MM.1S (cell line): ENCODE data around the gene TBC1D32.

Experiments
- DNase-seq: peaks from one replicate; pipeline ENCODE4 v3.0.0-alpha.2; 2015
- H2AFZ ChIP-seq: fragments of 300-600 bp; sonication (generic); 2 replicates; pipeline ENCODE4 v1.6.0; 2016; ENCODE audit warnings: antibody characterized with exemption, low read length
- H3F3A ChIP-seq: fragments of 300-600 bp; sonication (generic); 2 replicates; pipeline ENCODE4 v1.6.1; 2016; ENCODE audit warnings: mild to moderate bottlenecking, antibody characterized with exemption, low read length, moderate library complexity, mixed read lengths; ENCODE audit not compliant: insufficient read depth
- H3K27ac ChIP-seq: fragments of 300-600 bp; sonication (generic); 2 replicates; pipeline ENCODE4 v1.5.1; 2016; ENCODE audit warnings: mild to moderate bottlenecking, low read length
- H3K27me3 ChIP-seq: fragments of 300-600 bp; sonication (generic); replicated peaks from 2 replicates; pipeline ENCODE4 v1.6.0; 2016; ENCODE audit warnings: low read length; ENCODE audit not compliant: insufficient read depth
- H3K36me3 ChIP-seq: fragments of 300-600 bp; sonication (generic); replicated peaks from 2 replicates; pipeline ENCODE4 v1.6.1; 2016; ENCODE audit warnings: mild to moderate bottlenecking, low read length, mixed read lengths; ENCODE audit not compliant: insufficient read depth
- H3K4me1 ChIP-seq: fragments of 300-600 bp; sonication (generic); 2 replicates; pipeline ENCODE4 v1.6.1; 2016; ENCODE audit warnings: low read length, mixed read lengths
- H3K4me2 ChIP-seq: fragments of 300-600 bp; sonication (generic); 2 replicates; pipeline ENCODE4 v1.6.0; 2016; ENCODE audit warnings: low read depth, low read length
- H3K4me3 ChIP-seq: fragments of 300-600 bp; sonication (generic); 2 replicates; pipeline ENCODE4 v1.5.1; 2016; ENCODE audit warnings: low read length, mixed read lengths
- H3K79me2 ChIP-seq: fragments of 300-600 bp; sonication (generic); 2 replicates; pipeline ENCODE4 v1.6.1; 2016; ENCODE audit warnings: mixed run types, low read length, mixed read lengths
- H3K9ac ChIP-seq: fragments of 300-600 bp; sonication (generic); 2 replicates; pipeline ENCODE4 v1.6.1; 2016; ENCODE audit warnings: low read length, mixed read lengths
- H3K9me2 ChIP-seq: fragments of 300-600 bp; sonication (generic); replicated peaks from 2 replicates; pipeline ENCODE4 v1.6.1; 2016; ENCODE audit warnings: mild to moderate bottlenecking, low read length, mixed read lengths; ENCODE audit not compliant: insufficient read depth
- H3K9me3 ChIP-seq: fragments of 300-600 bp; sonication (generic); replicated peaks from 2 replicates; pipeline ENCODE4 v1.6.1; 2016; ENCODE audit warnings: mild to moderate bottlenecking, low read length, mixed read lengths; ENCODE audit not compliant: insufficient read depth
- H4K20me1 ChIP-seq: fragments of 300-600 bp; sonication (generic); 2 replicates; pipeline ENCODE4 v1.6.1; 2016; ENCODE audit warnings: mild to moderate bottlenecking, low read length, moderate library complexity, mixed read lengths; ENCODE audit not compliant: insufficient read depth
- CTCF ChIP-seq: fragments of 300-600 bp; sonication (generic); IDR thresholded peaks from 2 replicates; pipeline ENCODE4 v1.5.1; 2016; ENCODE audit warnings: antibody characterized with exemption, low read length, mixed read lengths
- EZH2 ChIP-seq: fragments of 300-600 bp; sonication (generic); optimal IDR thresholded peaks from 2 replicates; pipeline ENCODE3; 2017; ENCODE audit warnings: low read depth, mild to moderate bottlenecking, antibody characterized with exemption, low read length, mixed read lengths
- EZH2phosphoT487 ChIP-seq: fragments of 300-600 bp; sonication (generic); IDR thresholded peaks from 2 replicates; pipeline ENCODE4 v1.6.1; 2018; ENCODE audit warnings: antibody characterized with exemption, low read length

Gene TBC1D32

DNA sequence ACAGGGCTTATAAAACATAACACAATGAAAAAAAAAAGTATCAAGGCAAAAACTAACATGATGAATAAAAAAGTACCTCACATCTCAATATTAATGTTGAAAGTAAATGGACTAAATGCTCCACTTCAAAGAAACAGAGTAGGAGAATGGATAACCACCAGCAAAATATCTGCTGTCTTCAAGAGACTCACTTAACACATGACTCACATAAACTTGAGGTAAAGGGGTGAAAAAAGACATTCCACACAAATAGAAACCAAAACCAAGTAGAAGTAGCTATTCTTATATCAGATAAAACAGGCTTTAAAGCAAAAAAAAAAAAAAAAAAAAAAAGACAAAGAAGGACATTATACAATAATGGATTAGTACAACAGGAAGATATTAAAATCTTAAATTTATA lies 86.9 kb downstream of the TBC1D32 start:
- no peaks in the 10 kb centered on the region for H3K79me2 ChIP-seq
- no peaks in the 10 kb centered on the region for H3K9me2 ChIP-seq
- no peak overlapping the region for H3K9ac ChIP-seq
- H3F3A ChIP-seq: 0 out of 2 replicates have a peak, but pooled peaks cover 4% of the 10 kb centered on the region
- peak overlapping the region; percentile 15; the same call in 1 of the 2 replicates for H3K4me2 ChIP-seq
- H3K36me3 ChIP-seq: no peaks in the 10 kb centered on the region
- peak; percentile 70 for DNase-seq
- no peaks in the 10 kb centered on the region for H3K4me1 ChIP-seq
- H3K27ac ChIP-seq: no peak overlapping the region
- no peak for TF ChIP-seq CTCF
- no peak for TF ChIP-seq EZH2
- no peak for TF ChIP-seq EZH2phosphoT487
- H3K9me3 ChIP-seq: no peaks in the 10 kb centered on the region; the same call in 1 of the 2 replicates
- H3K4me3 ChIP-seq: no peak overlapping the region
- no peaks in the 10 kb centered on the region for H3K27me3 ChIP-seq
- no peak overlapping the region for H2AFZ ChIP-seq
- no peaks in the 10 kb centered on the region for H4K20me1 ChIP-seq

DNA sequence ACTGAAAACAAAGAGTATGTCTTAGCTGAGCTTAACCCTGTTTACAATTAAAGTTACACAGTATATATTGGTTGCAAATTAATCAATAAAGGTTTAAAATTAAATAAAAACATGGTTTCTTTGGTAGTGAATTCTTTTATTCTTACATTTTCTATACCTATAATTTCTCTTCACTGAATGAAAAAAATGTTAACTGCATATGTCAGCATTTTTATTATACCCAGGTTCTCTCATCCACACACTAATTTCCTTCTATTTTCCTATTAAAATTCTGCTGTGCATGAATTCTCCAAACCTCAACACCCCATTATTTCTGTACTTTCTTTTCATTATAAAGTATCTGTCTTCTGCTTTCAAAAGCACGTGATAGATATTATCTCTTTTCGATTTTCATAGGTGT lies 91.9 kb downstream of the TBC1D32 start:
- no peaks in the 10 kb centered on the region for H3K36me3 ChIP-seq
- no peak overlapping the region for H3K9ac ChIP-seq
- no peak for TF ChIP-seq EZH2
- TF ChIP-seq EZH2phosphoT487: no peak
- TF ChIP-seq CTCF: no peak
- H3K9me3 ChIP-seq: no peaks in the 10 kb centered on the region; the same call in 1 of the 2 replicates
- 0 out of 2 replicates have a peak, but pooled peaks cover 4% of the 10 kb centered on the region for H3F3A ChIP-seq
- H3K27ac ChIP-seq: no peak overlapping the region
- H2AFZ ChIP-seq: no peak overlapping the region
- no peak for DNase-seq
- no peaks in the 10 kb centered on the region for H3K27me3 ChIP-seq
- H3K9me2 ChIP-seq: no peaks in the 10 kb centered on the region
- no peak overlapping the region for H3K4me2 ChIP-seq
- no peaks in the 10 kb centered on the region for H4K20me1 ChIP-seq
- H3K4me3 ChIP-seq: no peak overlapping the region
- H3K79me2 ChIP-seq: no peaks in the 10 kb centered on the region
- H3K4me1 ChIP-seq: no peaks in the 10 kb centered on the region

GRCh38 chr6:121237859-121238258 lies 96.4 kb downstream of the TBC1D32 start:
- H3K36me3 ChIP-seq: no peaks in the 10 kb centered on the region
- H3K27ac ChIP-seq: no peak overlapping the region
- H3K4me3 ChIP-seq: no peak overlapping the region
- no peaks in the 10 kb centered on the region for H3K79me2 ChIP-seq
- no peaks in the 10 kb centered on the region for H3F3A ChIP-seq
- no peak for DNase-seq
- H3K9me2 ChIP-seq: no peaks in the 10 kb centered on the region
- H3K4me2 ChIP-seq: no peak overlapping the region
- no peaks in the 10 kb centered on the region for H4K20me1 ChIP-seq
- no peak overlapping the region for H3K9ac ChIP-seq
- TF ChIP-seq CTCF: no peak
- TF ChIP-seq EZH2phosphoT487: no peak
- no peak for TF ChIP-seq EZH2
- H3K4me1 ChIP-seq: no peaks in the 10 kb centered on the region
- no peaks in the 10 kb centered on the region for H3K27me3 ChIP-seq
- no peak overlapping the region for H2AFZ ChIP-seq
- H3K9me3 ChIP-seq: no peaks in the 10 kb centered on the region
